Astrocyte of the cerebellum (primary cell): ENCODE results near the gene LMBR1.
"Not testable (repeated sequence)": the region's sequence is repeated elsewhere in the genome, so short reads cannot be mapped to it uniquely, and the experiment has no call there.

Experiments used
- DNase-seq: peaks from one replicate; pipeline ENCODE4 v3.0.0-alpha.2; 2011; ENCODE audit warnings: low read depth
- H3K4me3 ChIP-seq: 2 replicates; pipeline ENCODE4 v1.5.1; 2011; ENCODE audit warnings: mild to moderate bottlenecking, low read depth, low read length, moderate library complexity
- in situ Hi-C: cut with HindIII; loops from 2 replicates; pipeline ENCODE4 v1.10.0; 2017; ENCODE audit warnings: low sequenced_read_pairs
- TF ChIP-seq, protein P1 (sequence below): IDR thresholded peaks from 2 replicates; pipeline ENCODE4 v1.5.1; 2012; ENCODE audit warnings: low read length, low read depth, moderate library complexity, mild to moderate bottlenecking; ENCODE audit errors: missing control alignments

Gene LMBR1

DNA sequence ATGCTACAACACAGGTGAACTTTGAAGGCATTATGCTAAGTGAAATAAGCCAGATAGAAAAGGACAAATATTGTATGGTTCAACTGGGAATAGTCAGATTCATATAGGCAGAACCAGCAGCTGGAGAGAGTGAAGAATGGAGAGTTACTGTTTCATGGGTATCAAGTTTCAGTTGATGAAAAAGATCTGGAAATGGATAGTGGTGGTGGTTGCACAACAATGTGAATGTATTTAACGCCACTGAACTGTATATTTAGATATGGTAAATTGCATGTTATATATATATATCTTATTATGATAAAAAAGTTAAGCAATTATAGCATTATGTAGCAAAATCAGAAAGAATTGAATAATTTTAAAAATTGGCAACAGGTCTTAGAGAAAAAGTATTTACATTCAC is 3.9 kb downstream of the LMBR1 start:
- TF ChIP-seq, protein P1, sequence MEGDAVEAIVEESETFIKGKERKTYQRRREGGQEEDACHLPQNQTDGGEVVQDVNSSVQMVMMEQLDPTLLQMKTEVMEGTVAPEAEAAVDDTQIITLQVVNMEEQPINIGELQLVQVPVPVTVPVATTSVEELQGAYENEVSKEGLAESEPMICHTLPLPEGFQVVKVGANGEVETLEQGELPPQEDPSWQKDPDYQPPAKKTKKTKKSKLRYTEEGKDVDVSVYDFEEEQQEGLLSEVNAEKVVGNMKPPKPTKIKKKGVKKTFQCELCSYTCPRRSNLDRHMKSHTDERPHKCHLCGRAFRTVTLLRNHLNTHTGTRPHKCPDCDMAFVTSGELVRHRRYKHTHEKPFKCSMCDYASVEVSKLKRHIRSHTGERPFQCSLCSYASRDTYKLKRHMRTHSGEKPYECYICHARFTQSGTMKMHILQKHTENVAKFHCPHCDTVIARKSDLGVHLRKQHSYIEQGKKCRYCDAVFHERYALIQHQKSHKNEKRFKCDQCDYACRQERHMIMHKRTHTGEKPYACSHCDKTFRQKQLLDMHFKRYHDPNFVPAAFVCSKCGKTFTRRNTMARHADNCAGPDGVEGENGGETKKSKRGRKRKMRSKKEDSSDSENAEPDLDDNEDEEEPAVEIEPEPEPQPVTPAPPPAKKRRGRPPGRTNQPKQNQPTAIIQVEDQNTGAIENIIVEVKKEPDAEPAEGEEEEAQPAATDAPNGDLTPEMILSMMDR, result no peak
- no peak for DNase-seq
- in situ Hi-C loops, result no loop called here
- H3K4me3 ChIP-seq, result no peak overlapping the region

DNA sequence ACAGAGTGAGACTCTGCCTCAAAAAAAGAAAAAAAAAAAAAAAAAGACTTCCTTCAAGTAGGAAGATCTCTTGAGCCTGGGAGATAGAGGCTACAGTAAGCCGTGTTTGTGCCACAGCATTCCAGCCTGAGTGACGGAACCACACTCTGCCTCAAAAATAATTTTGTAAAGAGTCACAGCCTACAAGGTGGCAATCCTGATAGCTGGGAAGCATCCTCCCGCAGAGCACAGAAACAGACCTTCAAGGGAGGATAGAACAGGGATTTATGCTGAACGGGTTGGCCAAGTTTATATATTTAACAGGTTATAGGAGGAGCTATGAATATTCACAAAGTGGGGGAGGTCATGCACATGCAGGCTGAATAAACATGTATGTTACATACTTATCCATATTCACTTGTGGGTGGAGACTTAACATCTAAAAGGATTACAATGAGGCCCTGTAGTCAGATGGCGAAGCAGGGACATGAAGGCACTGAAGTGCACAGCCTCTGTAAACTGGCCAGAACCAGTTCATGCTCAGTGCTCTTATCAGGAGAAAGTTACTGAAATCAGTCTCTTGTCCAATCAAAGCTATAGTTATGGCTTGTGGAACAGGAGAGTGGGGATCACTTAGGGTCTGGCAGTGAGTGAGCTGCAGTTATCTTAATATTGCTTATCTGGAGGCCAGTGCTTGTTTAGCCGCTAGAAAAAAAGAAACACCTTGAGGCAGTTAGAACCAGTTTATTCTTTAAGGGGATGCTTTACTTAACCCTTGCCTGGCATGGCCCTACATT is 6.8 kb downstream of the LMBR1 start:
- H3K4me3 ChIP-seq, result no peak overlapping the region
- no peak for DNase-seq
- TF ChIP-seq, protein P1, result no peak
- in situ Hi-C loops, result no loop called here

DNA sequence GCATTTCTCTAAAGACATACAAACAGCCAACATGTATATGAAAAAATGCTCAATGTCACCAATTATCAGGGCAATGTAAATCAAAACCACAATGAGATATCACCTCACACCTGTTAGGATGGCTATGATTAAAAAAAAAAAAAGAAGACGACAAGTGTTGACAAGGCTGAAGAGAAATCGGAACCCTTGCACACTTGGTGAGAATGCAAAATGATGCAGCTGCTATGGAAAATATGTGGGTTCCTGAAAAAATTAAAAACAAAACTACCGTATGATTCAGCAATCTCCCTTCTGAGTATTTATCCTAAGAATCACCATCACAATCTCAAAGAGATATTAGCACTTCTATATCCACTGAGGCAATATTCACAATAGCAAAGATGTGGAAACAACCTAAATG is 11.3 kb downstream of the LMBR1 start:
- no peak overlapping the region for H3K4me3 ChIP-seq
- in situ Hi-C loops, result no loop called here
- no peak for DNase-seq
- TF ChIP-seq, protein P1, result no peak

DNA sequence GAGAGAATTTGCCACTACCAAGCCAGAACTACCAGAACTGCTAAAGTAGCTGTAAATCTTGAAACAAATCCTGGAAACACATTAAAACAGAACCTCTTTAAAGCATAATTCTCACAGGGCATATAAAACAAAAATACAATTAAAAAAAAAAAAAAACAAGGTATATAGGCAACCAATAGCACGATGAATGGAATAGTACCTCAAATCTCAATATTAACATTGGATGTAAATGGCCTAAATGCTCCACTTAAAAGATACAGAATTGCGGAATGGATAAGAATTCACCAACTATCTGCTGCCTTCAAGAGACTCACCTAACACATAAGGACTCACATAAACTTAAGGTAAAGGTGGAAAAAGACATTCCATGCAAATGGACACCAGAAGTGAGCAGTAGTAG is 17.2 kb downstream of the LMBR1 start:
- no peak overlapping the region for H3K4me3 ChIP-seq
- DNase-seq, result no peak
- TF ChIP-seq, protein P1, result no peak
- in situ Hi-C loops, result no loop called here

DNA sequence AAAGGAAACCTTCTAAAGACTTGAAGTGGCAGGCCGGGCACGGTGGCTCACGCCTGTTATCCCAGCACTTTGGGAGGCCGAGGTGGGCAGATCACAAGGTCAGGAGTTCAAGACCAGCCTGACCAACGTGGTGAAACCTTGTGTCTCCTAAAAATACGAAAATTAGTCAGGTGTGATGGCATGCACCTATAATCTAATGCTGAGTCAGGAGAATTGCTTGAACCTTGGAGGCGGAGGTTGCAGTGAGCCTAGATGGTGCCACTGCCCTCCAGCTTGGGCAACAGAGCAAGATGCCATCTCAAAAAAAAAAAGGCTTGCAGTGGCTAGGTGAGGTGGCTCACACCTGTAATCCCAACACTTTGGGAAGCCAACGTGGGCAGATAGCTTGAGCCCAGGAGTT is 24.6 kb downstream of the LMBR1 start:
- in situ Hi-C loops, DNase-seq, H3K4me3 ChIP-seq: not testable (repeated sequence)

DNA sequence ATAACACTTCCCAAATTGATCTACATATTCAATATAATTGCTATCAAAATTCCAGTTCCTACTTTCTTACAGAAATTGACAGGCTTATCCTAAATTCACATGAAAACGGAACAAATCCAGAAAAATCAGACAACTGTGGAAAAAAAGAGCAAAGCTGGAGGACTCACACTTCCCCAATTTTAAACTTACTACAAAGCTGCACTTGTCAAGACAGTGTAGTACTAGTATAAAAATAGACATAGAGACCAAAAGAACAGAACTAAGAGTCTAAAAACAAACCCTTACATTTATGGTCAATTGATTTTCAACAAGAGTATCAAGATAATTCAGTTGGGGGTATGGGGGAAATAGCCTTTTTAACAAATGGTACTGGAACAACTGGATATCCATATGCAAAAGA is 27.5 kb downstream of the LMBR1 start:
- H3K4me3 ChIP-seq, result no peak overlapping the region
- in situ Hi-C loops, result no loop called here
- TF ChIP-seq, protein P1, result no peak
- no peak for DNase-seq

DNA sequence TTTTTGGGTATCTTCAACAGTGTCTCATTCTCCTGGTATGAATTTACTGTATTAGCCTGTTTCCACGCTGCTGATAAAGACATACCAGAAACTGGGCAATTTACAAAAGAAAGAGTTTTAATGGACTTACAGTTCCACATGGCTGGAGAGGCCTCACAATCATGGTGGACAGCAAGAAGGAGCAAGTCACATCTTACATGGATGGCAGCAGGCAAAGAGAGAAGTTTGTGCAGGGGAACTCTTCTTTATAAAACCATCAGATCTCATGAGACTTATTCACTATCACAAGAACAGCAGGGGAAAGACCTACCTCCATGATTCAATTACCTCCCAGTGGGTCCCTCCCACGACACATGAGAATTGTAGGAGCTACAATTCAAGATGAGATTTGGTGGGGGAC is 31.0 kb downstream of the LMBR1 start:
- H3K4me3 ChIP-seq, in situ Hi-C loops, DNase-seq: not testable (repeated sequence)

DNA sequence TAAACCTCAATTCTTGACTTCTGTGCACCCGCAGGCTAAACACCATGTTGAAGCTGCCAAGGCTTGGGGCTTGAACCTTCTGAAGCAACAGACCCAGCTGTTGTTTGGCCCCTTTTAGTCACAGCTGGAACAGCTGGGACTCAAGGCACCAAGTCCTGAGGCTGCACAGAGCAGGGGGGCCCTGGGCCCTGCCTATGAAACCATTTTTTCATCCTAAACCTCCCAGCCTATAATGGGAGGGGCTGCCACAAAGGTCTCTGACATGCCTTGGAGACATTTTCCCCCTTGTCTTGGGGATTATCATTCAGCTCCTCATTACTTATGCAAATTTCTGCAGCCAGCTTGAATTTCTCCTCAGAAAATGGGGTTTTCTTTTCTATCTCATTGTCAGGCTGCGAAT is 31.8 kb downstream of the LMBR1 start:
- in situ Hi-C loops, result no loop called here
- DNase-seq, result no peak
- no peak overlapping the region for H3K4me3 ChIP-seq
- TF ChIP-seq, protein P1, result no peak

DNA sequence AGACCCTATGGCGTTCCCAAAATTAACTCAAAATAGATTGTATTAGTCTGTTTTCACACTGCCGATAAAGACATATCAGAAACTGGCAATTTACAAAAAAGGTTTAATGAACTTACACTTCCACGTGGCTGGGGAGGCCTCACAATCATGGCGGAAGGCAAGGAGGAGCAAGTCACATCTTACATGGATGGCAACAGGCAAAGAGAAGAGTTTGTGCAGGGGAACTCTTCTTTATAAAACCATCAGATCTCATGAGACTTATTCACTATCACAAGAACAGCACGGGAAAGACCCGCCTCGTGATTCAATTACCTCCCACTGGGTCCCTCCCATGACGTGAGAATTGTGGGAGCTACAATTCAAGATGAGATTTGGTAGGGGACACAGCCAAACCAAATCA is 32.9 kb downstream of the LMBR1 start:
- in situ Hi-C loops, result not testable (repeated sequence)

More for the DNA sequence above, 32.9 kb downstream of the LMBR1 start:
- DNase-seq, H3K4me3 ChIP-seq: not testable (repeated sequence)
